ENCODE data around the gene RFX6.

- no peak for TF ChIP-seq EZH2 (IDR thresholded peaks at IDR 0.05)
- no peak for TF ChIP-seq POLR2AphosphoS5 (IDR thresholded peaks at IDR 0.05; ENCODE audit: borderline replicate concordance, low read depth, low read length)
- TF ChIP-seq FOXP2 (optimal IDR thresholded peaks at IDR 0.05; ENCODE audit: control extremely low read depth, extremely low read length, insufficient read depth): no peak
These were observed 77.3 kb downstream of the RFX6 start for GRCh38 chr6:116954335-116954734.
